HEK293 (cell line): ENCODE measurements around the gene SLC48A1.

Experiments used
- BCL11A ChIP-seq: fragments of 450-650 bp; formaldehyde crosslinking; IDR thresholded peaks from 2 replicates; pipeline ENCODE4 v1.5.1; 2016; ENCODE audit warnings: low read depth, missing biosample characterization, missing genetic modification characterization
- EGR2 ChIP-seq: fragments of 450-650 bp; formaldehyde crosslinking; IDR thresholded peaks from 2 replicates; pipeline ENCODE4 v1.5.1; 2016; ENCODE audit warnings: low read depth, missing biosample characterization, missing genetic modification characterization
- GLIS1 ChIP-seq: fragments of 450-650 bp; formaldehyde crosslinking; IDR thresholded peaks from 2 replicates; pipeline ENCODE4 v1.5.1; 2016; ENCODE audit warnings: missing biosample characterization, missing genetic modification characterization
- INSM2 ChIP-seq: fragments of 450-650 bp; formaldehyde crosslinking; IDR thresholded peaks from 2 replicates; pipeline ENCODE4 v1.5.1; 2016; ENCODE audit warnings: missing biosample characterization, missing genetic modification characterization
- KLF17 ChIP-seq: fragments of 450-650 bp; formaldehyde crosslinking; IDR thresholded peaks from 2 replicates; pipeline ENCODE4 v1.5.1; 2016; ENCODE audit warnings: missing biosample characterization, missing genetic modification characterization
- KLF8 ChIP-seq: fragments of 450-650 bp; formaldehyde crosslinking; IDR thresholded peaks from 2 replicates; pipeline ENCODE4 v1.5.1; 2016; ENCODE audit warnings: missing biosample characterization, missing genetic modification characterization
- PATZ1 ChIP-seq: fragments of 450-650 bp; formaldehyde crosslinking; IDR thresholded peaks from 2 replicates; pipeline ENCODE4 v1.5.1; 2016; ENCODE audit warnings: missing biosample characterization, missing genetic modification characterization
- ZBTB10 ChIP-seq: fragments of 450-650 bp; formaldehyde crosslinking; IDR thresholded peaks from 2 replicates; pipeline ENCODE4 v1.5.1; 2016; ENCODE audit warnings: missing biosample characterization, missing genetic modification characterization
- ZBTB17 ChIP-seq: fragments of 450-650 bp; formaldehyde crosslinking; IDR thresholded peaks from 2 replicates; pipeline ENCODE4 v1.5.1; 2016; ENCODE audit warnings: missing biosample characterization, missing genetic modification characterization
- ZBTB21 ChIP-seq: fragments of 450-650 bp; formaldehyde crosslinking; IDR thresholded peaks from 2 replicates; pipeline ENCODE4 v1.5.1; 2017; ENCODE audit warnings: missing biosample characterization, missing genetic modification characterization
- ZEB2 ChIP-seq: fragments of 450-650 bp; formaldehyde crosslinking; IDR thresholded peaks from 2 replicates; pipeline ENCODE4 v1.5.1; 2016; ENCODE audit warnings: missing biosample characterization, missing genetic modification characterization
- ZNF112 ChIP-seq: fragments of 450-650 bp; formaldehyde crosslinking; IDR thresholded peaks from 2 replicates; pipeline ENCODE4 v1.5.0; 2017; ENCODE audit warnings: missing biosample characterization, missing genetic modification characterization
- ZNF140 ChIP-seq: fragments of 450-650 bp; formaldehyde crosslinking; IDR thresholded peaks from 2 replicates; pipeline ENCODE4 v1.5.1; 2016; ENCODE audit warnings: missing biosample characterization, missing genetic modification characterization
- ZNF148 ChIP-seq: fragments of 450-650 bp; formaldehyde crosslinking; IDR thresholded peaks from 2 replicates; pipeline ENCODE4 v1.5.0; 2017; ENCODE audit warnings: missing biosample characterization, missing genetic modification characterization, borderline replicate concordance
- ZNF24 ChIP-seq: fragments of 450-650 bp; formaldehyde crosslinking; IDR thresholded peaks from 2 replicates; pipeline ENCODE4 v1.5.1; 2016; ENCODE audit warnings: missing biosample characterization, missing genetic modification characterization
- ZNF341 ChIP-seq: fragments of 450-650 bp; formaldehyde crosslinking; IDR thresholded peaks from 2 replicates; pipeline ENCODE4; 2016; ENCODE audit warnings: low read depth, missing biosample characterization, missing genetic modification characterization
- ZNF354C ChIP-seq: fragments of 450-650 bp; formaldehyde crosslinking; IDR thresholded peaks from 2 replicates; pipeline ENCODE4 v1.5.1; 2016; ENCODE audit warnings: missing biosample characterization, missing genetic modification characterization, low read depth, borderline replicate concordance
- ZNF394 ChIP-seq: fragments of 450-650 bp; formaldehyde crosslinking; IDR thresholded peaks from 2 replicates; pipeline ENCODE4 v1.5.1; 2016; ENCODE audit warnings: missing biosample characterization, missing genetic modification characterization, mild to moderate bottlenecking, moderate library complexity, borderline replicate concordance
- ZNF426 ChIP-seq: fragments of 450-650 bp; formaldehyde crosslinking; IDR thresholded peaks from 2 replicates; pipeline ENCODE4 v1.5.1; 2017; ENCODE audit warnings: missing biosample characterization, missing genetic modification characterization, mild to moderate bottlenecking, inconsistent platforms, moderate library complexity
- ZNF488 ChIP-seq: fragments of 450-650 bp; formaldehyde crosslinking; IDR thresholded peaks from 2 replicates; pipeline ENCODE4 v1.5.1; 2016; ENCODE audit warnings: missing biosample characterization, missing genetic modification characterization
- ZNF580 ChIP-seq: fragments of 450-650 bp; formaldehyde crosslinking; IDR thresholded peaks from 2 replicates; pipeline ENCODE4 v1.5.1; 2016; ENCODE audit warnings: missing biosample characterization, missing genetic modification characterization
- ZNF600 ChIP-seq: fragments of 450-650 bp; formaldehyde crosslinking; IDR thresholded peaks from 2 replicates; pipeline ENCODE4 v1.5.1; 2016; ENCODE audit warnings: missing biosample characterization, missing genetic modification characterization
- ZNF660 ChIP-seq: fragments of 450-650 bp; IDR thresholded peaks from 2 replicates; pipeline ENCODE4 v1.5.1; 2018; ENCODE audit warnings: missing biosample characterization, mild to moderate bottlenecking, missing genetic modification characterization
- ZNF692 ChIP-seq: fragments of 450-650 bp; formaldehyde crosslinking; IDR thresholded peaks from 2 replicates; pipeline ENCODE4 v1.5.1; 2016; ENCODE audit warnings: missing biosample characterization, missing genetic modification characterization
- ZNF701 ChIP-seq: fragments of 450-650 bp; formaldehyde crosslinking; IDR thresholded peaks from 2 replicates; pipeline ENCODE4 v1.5.1; 2016; ENCODE audit warnings: missing biosample characterization, missing genetic modification characterization
- ZNF76 ChIP-seq: fragments of 450-650 bp; formaldehyde crosslinking; IDR thresholded peaks from 2 replicates; pipeline ENCODE4; 2016; ENCODE audit warnings: low read depth, missing biosample characterization, missing genetic modification characterization, borderline replicate concordance

Gene SLC48A1

GRCh38 chr12:47820631-47821345 is 47.8 kb downstream of the SLC48A1 start (continued):
- TF ChIP-seq INSM2 (tag by site-specific recombination) = peak; percentile 94
- TF ChIP-seq ZNF600 (tag by site-specific recombination) = peak; percentile 93
- TF ChIP-seq GLIS1 (tag by site-specific recombination) = peak; percentile 83
- TF ChIP-seq KLF17 (tag by site-specific recombination) = peak; percentile 65; the same call in 1 of the 2 replicates
- TF ChIP-seq ZNF24 (tag by site-specific recombination) = peak; percentile 81; the same call in 1 of the 2 replicates
- no peak for TF ChIP-seq ZNF140
- 0 out of 2 replicates have a peak, but pooled peaks have one; percentile 33 for TF ChIP-seq ZNF692 (tag by site-specific recombination)
- no peak for TF ChIP-seq KLF8 (tag by site-specific recombination)
- no peak for TF ChIP-seq ZNF148
- TF ChIP-seq ZNF354C (tag by site-specific recombination) = no peak
- peak; percentile 84; the same call in 1 of the 2 replicates for TF ChIP-seq PATZ1 (tag by site-specific recombination)
- TF ChIP-seq ZNF660 (tag by site-specific recombination) = 0 out of 2 replicates have a peak, but pooled peaks have one; percentile 33
- TF ChIP-seq ZBTB21 (tag by site-specific recombination) = peak; percentile 65; the same call in 1 of the 2 replicates
- peak; percentile 55; the same call in 1 of the 2 replicates for TF ChIP-seq BCL11A (tag by site-specific recombination)
- peak; percentile 76 for TF ChIP-seq EGR2 (tag by site-specific recombination)
- no peak for TF ChIP-seq ZNF701 (tag by site-specific recombination)
- peak; percentile 85 for TF ChIP-seq ZBTB17 (tag by site-specific recombination)
- TF ChIP-seq ZNF580 = no peak
- TF ChIP-seq ZNF488 (tag by site-specific recombination) = no peak
- TF ChIP-seq ZNF426 (tag by site-specific recombination) = no peak
- TF ChIP-seq ZNF76 (tag by site-specific recombination) = peak; percentile 48; the same call in 1 of the 2 replicates
- peak; percentile 84 for TF ChIP-seq ZEB2
- 0 out of 2 replicates have a peak, but pooled peaks have one; percentile 10 for TF ChIP-seq ZNF394 (tag by site-specific recombination)
- TF ChIP-seq ZNF112 = no peak
- TF ChIP-seq ZBTB10 (tag by site-specific recombination) = no peak
- no peak for TF ChIP-seq ZNF341 (tag by site-specific recombination)
